G401.6 (cell line): ENCODE data around the gene FRMD1.

ENCODE experiments used
- FAIRE-seq: peaks from 2 replicates; lab custom pipeline; 2012; peaks lifted over from hg19 to GRCh38; lab: Jason Lieb, UNC

FRMD1 gene

GRCh38 chr6:168054765-168055560 is 24.0 kb downstream of the FRMD1 start:
- no peak for FAIRE-seq

GRCh38 chr6:168053957-168054471 is 25.0 kb downstream of the FRMD1 start:
- FAIRE-seq: no peak

GRCh38 chr6:168053086-168053956 is 25.7 kb downstream of the FRMD1 start:
- FAIRE-seq: no peak

- no peak for FAIRE-seq
These were observed 26.6 kb downstream of the FRMD1 start for GRCh38 chr6:168052291-168052891.

- FAIRE-seq: no peak
These were observed 27.4 kb downstream of the FRMD1 start for GRCh38 chr6:168051648-168052047.

GRCh38 chr6:168050881-168051586 is 28.0 kb downstream of the FRMD1 start:
- FAIRE-seq: no peak

- no peak for FAIRE-seq
These were observed 28.7 kb downstream of the FRMD1 start for GRCh38 chr6:168050225-168050880.

GRCh38 chr6:168049706-168050224 is 29.2 kb downstream of the FRMD1 start:
- no peak for FAIRE-seq

GRCh38 chr6:168049277-168049676 is 29.7 kb downstream of the FRMD1 start:
- no peak for FAIRE-seq

GRCh38 chr6:168048724-168049025 is 30.3 kb downstream of the FRMD1 start:
- FAIRE-seq: no peak

GRCh38 chr6:168047841-168048723 is 30.9 kb downstream of the FRMD1 start:
- no peak for FAIRE-seq

GRCh38 chr6:168046696-168047095 is 32.3 kb downstream of the FRMD1 start:
- FAIRE-seq: no peak

- FAIRE-seq: no peak
These were observed 33.0 kb downstream of the FRMD1 start for GRCh38 chr6:168045706-168046620.

- FAIRE-seq: no peak
These were observed 33.8 kb downstream of the FRMD1 start for GRCh38 chr6:168045141-168045691.

GRCh38 chr6:168044521-168045130 is 34.4 kb downstream of the FRMD1 start:
- no peak for FAIRE-seq

GRCh38 chr6:168043848-168044415 is 35.1 kb downstream of the FRMD1 start:
- FAIRE-seq: no peak

GRCh38 chr6:168043193-168043847 is 35.7 kb downstream of the FRMD1 start:
- no peak for FAIRE-seq
